Cardiac fibroblast (primary cell): ENCODE results near the gene MYD88.

Source experiments
- DNase-seq, 2 donors: peaks; one replicate each; pipeline versions ENCODE4 v3.0.0 to v3.0.0-alpha.2; 2010; ENCODE audit warnings: low read depth in 2 of 2
- H3K4me3 ChIP-seq, 2 donors: replicated peaks in 1 of 2; 1 replicate in 1 of 2; 2 replicates in 1 of 2; pipeline ENCODE4 v1.5.1; 2011; ENCODE audit warnings: low read depth in 2 of 2, low read length in 2 of 2, mild to moderate bottlenecking in 2 of 2, moderate library complexity in 1 of 2
- CTCF ChIP-seq: IDR thresholded peaks from one replicate; pipeline ENCODE4 v1.5.1; 2011; ENCODE audit warnings: low read depth, mild to moderate bottlenecking, low read length, inconsistent platforms

The MYD88 gene

GRCh38 chr3:38117163-38117716 is 21.2 kb upstream of the MYD88 start:
- TF ChIP-seq CTCF, result no peak
- no peak overlapping the region for H3K4me3 ChIP-seq
- no peak for DNase-seq

GRCh38 chr3:38117748-38118420 is 20.6 kb upstream of the MYD88 start:
- peak; percentile 70 for DNase-seq
- TF ChIP-seq CTCF, result peak; percentile 88
- no peak overlapping the region for H3K4me3 ChIP-seq

DNA sequence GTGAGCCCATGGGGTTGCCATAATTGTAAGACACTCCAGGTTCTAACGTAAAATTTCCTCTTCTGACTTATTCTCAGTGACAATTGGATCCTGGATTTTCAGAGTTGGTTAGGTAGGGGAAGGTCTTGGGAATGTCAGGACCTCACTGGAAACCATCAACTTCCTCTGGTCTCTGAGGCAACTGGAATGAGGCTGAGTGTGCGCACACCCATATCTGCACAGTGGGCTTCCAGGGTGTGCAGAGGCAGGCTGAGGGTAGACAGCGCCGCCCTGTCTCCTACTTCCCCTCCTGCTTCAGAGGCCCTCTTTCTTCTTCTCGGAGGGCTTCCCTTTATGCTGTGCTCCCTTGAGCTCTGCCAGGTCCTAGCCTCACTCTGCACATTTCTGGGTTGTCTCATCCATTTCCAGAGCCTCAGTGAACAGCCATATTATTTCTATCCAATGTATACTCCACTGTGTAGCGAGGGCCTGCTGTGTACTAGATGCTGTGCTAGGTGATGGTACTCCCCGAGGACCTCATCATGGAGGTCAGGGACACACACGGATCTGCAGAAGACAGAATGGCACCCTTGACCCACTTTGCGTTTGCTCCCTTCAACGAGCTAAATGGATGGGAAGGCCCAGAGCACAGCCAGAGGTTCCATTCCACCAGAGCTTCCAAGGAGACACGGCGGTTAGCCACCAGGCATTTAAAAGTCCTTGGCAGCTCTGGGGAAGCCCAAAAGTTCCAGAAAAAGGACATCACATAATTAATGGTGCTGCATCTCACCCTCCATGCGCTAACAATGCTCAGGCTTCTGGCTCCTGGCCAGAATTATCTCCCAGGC is 19.8 kb upstream of the MYD88 start:
- no peak for DNase-seq
- no peak overlapping the region for H3K4me3 ChIP-seq
- no peak for TF ChIP-seq CTCF

DNA sequence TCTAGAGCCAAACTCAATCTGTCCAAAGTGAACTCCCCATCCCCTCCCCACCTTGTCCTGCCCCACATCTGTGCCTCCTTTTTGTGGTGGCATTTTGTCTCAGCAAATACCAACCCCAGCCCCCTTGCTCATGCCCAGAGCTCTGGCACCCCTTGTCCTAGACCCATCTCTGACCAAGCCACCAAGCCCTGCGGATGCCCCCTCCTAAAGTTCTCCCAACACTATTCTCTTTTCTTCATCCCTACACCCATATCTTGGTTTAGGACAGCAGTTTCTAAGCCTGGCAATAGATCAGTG is 19.3 kb upstream of the MYD88 start:
- DNase-seq, result no peak
- no peak for TF ChIP-seq CTCF
- H3K4me3 ChIP-seq, result no peak overlapping the region

- H3K4me3 ChIP-seq, result no peak overlapping the region
- no peak for TF ChIP-seq CTCF
- DNase-seq, result no peak
Observed at GRCh38 chr3:38119821-38120692, 18.4 kb upstream of the MYD88 start.

DNA sequence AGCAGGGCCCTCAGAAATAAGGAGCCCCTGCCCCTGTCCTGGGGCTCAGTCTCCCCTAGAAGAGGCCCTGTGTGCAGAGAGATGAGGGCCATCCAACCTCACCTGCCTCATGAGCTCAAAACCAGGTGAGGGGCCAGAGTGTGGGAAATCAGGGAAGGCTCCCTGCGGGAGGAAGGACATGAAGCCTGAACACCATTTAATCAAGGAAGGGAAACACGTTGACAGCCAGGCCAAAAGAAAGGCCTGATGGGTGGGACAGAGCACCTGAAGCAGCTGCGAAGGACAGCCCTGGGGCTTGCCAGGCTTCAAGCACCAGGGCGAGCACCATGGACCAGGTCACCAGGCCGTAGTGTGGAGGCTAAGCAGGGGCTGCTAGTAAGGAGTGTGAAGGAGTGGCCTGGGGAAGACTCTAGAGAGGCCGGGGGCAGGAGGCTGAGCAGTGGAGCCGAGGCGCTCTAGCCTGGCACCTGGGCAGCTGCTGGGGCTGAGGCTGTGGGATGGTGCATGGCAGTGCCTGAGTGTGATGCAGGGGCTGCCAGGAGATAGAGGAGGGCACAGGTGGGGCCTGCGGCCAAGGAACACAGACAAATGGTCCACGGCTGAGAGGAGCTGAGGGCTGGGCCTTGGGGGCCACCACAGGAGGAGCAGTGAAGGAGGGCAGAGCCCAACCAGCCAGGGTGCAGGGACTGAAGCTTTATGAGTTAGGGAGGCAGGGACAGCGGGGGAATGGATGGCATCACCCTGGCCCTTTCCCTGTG is 17.6 kb upstream of the MYD88 start:
- no peak for DNase-seq
- no peak for TF ChIP-seq CTCF

More for the DNA sequence above, 17.6 kb upstream of the MYD88 start:
- H3K4me3 ChIP-seq, result no peak overlapping the region
